NCI-H1105 (cell line): ENCODE data around the gene SBNO1.
"Not testable (repeated sequence)": the region's sequence is repeated elsewhere in the genome, so short reads cannot be mapped to it uniquely, and the experiment has no call there.

Experiments
- DNase-seq: peaks from one replicate; lab custom pipeline; 2025; lab: John Stamatoyannopoulos, UW

SBNO1 gene

GRCh38 chr12:123346946-123347345, 17.7 kb downstream of the SBNO1 start:
- DNase-seq, result no peak

DNA sequence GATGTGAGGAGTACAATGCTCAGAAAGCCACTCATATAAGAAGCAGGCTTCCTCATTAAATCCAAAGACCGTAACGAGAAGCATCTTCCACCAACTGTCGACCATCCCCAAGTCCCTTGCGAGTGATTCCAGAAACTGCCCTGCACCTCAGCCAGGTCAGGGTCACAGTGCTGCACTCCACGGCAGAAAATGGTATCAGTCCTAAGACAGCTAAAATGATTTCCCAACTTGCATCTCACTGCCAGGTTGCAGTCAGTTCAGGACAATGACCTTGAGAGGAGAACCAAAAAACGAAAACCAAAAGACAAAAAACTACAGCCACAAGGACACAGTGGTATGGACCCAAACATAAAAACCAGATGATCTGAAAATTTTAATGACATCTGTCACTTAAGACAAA, 20.6 kb downstream of the SBNO1 start:
- no peak for DNase-seq

DNA sequence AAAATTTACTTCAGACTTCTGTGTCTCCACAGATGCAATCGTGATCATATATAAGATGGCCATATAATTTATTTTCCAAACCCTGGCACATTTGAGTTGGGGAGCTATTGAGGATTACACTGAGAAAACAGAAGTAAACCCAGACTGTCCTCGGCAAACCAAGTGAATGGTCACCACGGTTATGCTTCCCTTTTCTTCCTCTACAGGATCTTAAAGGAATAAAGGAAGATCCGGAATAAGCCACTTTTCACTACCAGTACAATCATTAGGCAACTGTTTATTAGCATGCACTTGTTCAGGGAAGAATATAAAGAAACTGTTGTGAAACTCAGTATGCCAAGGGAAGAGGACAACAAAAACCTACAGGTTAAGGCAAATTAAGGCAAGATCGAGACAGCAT, 27.6 kb downstream of the SBNO1 start:
- DNase-seq, result no peak

- no peak for DNase-seq
These were observed 28.1 kb downstream of the SBNO1 start for GRCh38 chr12:123336530-123336929.

DNA sequence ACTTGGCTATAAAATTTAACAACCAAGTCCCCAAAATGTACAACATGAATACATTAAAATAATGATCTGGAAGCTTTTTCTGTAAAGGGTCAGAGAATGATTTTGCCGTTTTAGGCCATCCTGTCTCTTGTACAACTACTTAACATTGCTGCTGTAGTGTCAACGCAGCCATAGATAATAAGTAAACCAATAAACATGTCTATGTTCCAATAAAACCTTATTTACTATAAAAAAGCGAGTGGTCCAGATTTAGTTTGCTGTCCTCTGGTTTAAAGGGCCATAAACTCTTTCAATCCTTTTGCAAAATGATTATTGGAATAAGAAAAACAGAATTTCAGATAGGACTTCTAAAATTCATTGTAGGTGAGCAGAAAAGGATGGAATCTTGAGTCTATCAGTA, 29.2 kb downstream of the SBNO1 start:
- DNase-seq, result no peak

- DNase-seq, result no peak
These were observed 34.8 kb downstream of the SBNO1 start for GRCh38 chr12:123329799-123330198.

- no peak for DNase-seq
These were observed 44.8 kb downstream of the SBNO1 start for GRCh38 chr12:123319826-123320225.

GRCh38 chr12:123319273-123319672, 45.4 kb downstream of the SBNO1 start:
- DNase-seq, result no peak

- not testable (repeated sequence) for DNase-seq
These were observed 51.6 kb downstream of the SBNO1 start for GRCh38 chr12:123313046-123313445.

DNA sequence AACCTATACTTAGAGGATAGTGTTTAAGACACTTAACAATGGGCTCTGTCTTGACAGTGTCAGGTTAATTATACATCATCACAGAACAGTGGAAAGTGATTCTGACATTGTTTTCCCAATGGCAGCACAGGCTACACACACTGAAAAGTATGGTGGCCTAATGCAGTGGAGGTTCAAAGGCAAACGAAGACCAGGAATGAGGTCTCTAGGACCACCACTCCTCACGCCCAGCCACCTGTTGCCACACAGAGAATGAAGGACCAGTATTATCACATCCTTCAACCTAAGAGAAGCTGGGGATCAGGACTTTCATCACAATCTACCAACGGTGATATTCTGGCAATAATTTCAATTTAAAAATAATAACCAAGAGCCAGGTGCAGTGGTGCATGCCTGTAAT, 58.4 kb downstream of the SBNO1 start:
- no peak for DNase-seq

- no peak for DNase-seq
These were observed 59.5 kb downstream of the SBNO1 start for GRCh38 chr12:123305136-123305535.

DNA sequence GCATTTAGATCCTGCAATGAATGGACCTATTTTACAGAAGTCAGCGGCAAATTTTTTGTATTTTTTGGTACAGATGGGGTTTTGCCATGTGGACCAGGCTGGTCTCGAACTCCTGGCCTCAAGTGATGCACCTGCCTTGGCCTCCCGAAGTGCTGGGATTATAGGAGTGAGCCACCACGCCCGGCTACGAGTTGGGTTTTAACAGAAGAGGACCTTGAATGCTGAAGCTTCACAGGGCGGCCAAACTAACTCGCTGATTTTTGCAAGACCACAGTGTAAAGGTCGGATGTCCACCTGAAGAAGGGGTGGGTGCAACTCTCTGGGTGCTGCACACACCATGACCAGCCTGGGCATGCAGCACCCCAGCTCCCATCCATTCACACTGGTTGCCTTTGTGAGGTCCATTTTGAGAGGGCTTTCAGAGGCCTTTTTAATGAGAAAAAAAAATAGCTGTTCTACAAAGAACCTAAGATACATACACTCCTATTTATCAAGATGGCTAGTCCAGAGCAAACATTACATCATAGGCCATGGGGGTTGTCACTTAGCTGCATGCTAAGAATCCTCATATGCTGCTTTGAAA, 71.4 kb downstream of the SBNO1 start:
- no peak for DNase-seq

DNA sequence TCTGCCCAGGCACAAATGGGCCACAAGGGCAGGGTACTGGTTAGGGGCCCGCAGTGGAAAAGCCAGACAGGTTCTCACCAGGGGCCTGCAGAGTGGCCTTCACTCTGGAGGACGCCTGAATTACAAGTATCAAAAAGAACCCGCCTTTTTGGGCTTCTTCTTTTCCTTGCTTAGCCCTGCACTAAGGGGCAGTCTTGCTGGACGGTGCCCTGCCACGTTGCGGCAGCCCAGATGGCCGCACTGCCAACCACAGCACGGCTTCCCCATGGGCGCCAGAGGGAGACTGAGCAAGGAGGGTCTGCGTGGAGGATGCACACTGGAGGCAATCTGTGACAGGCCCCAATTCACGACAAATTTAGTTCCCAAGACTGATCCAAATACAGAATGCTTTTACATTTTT, 74.7 kb downstream of the SBNO1 start:
- no peak for DNase-seq

GRCh38 chr12:123288751-123289346, 75.8 kb downstream of the SBNO1 start:
- no peak for DNase-seq

GRCh38 chr12:123286652-123287373, 77.8 kb downstream of the SBNO1 start:
- no peak for DNase-seq

- no peak for DNase-seq
These were observed 80.0 kb downstream of the SBNO1 start for GRCh38 chr12:123284669-123285068.

GRCh38 chr12:123283461-123283860, 81.2 kb downstream of the SBNO1 start:
- no peak for DNase-seq

DNA sequence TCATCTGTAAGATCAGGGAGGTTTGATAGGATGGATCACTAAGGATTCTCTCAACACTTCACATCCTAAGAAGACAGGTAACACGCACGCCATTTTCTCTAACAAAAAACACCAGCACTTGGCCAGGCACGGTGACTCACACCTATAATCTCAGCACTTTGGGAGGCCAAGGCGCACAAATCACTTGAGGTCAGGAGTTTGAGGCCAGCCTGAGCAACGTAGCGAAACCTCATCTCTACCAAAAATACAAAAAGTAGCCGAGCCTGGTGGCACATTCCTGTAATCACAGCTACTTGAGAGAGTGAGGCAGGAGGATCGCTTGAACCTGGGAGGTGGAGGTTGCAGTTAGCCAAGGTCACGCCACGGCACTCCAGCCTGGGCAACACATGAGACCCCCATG, 82.5 kb downstream of the SBNO1 start:
- no peak for DNase-seq

DNA sequence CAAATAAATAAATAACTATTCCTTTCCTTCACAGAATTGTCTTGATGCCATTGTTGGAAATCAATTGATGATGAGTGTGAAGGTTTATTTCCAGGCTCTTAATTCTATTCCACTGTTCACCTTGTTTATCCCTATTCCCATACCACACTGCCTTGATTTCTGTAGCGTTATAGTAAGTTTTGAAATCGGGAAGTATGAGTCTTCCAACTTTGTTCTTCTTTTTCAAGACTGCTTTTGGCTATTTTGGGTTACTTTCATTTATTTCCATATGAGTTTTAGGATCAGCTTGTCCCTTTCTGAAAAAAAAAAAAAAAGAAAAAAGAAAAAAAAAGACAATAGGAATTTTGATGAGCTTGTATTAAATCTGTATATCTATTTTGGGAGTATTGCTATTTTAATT, 83.7 kb downstream of the SBNO1 start:
- DNase-seq, result no peak

DNA sequence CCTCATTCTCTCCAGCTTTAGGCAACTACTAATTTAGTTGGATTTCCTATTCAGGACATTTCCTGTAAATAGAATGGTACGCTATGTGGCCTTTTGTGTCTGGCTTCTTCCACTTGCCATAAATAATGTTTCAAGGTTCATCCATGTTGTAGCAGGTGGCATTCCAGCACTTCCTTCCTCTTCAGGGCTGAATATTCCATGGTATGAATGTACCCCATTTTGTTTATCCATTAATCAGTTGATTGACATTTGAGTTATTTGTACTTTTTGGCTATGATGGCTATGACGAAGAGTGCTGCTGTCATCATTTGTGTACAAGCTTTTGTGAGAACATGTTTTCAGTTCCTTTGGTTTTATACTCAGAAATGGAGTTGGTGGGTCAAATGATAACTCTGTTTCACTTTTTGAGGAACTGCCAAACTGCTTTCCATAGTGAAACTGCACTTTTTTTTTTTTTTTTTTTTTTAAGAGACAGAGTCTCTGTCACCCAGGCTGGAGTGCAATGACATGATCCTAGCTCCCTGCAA, 86.5 kb downstream of the SBNO1 start:
- no peak for DNase-seq

- no peak for DNase-seq
These were observed 91.5 kb downstream of the SBNO1 start for GRCh38 chr12:123273166-123273565.

GRCh38 chr12:123271001-123271668, 93.5 kb downstream of the SBNO1 start:
- DNase-seq, result peak; percentile 47
